Upper lobe of right lung (tissue), 1 donor: ENCODE data around the gene TMEM178B. TPM values are rescaled to one million over a fixed set of nuclear protein-coding genes. Genes with fewer than 3 reads are reported as not detected.
A peak's percentile ranks its signal among the peaks of the same experiment; 100 is the strongest.

ENCODE experiments used
- ATAC-seq: fragments of 200-7000 bp; cut with Tn5 transposase; one replicate; pipeline ENCODE4 v1.9.1; 2020; ENCODE audit warnings: mild to moderate bottlenecking, moderate library complexity
- DNase-seq: peaks from one replicate; pipeline ENCODE4 v3.0.0-alpha.2; 2020
- H3K27ac ChIP-seq: fragments of 200-600 bp; one replicate; pipeline ENCODE4 v1.8.0; 2022
- H3K27me3 ChIP-seq: fragments of 200-600 bp; one replicate; pipeline ENCODE4 v1.8.0; 2022; ENCODE audit warnings: mild to moderate bottlenecking
- H3K36me3 ChIP-seq: fragments of 200-600 bp; one replicate; pipeline ENCODE4 v1.8.0; 2022
- H3K4me1 ChIP-seq: fragments of 200-600 bp; one replicate; pipeline ENCODE4 v1.8.0; 2022
- H3K4me3 ChIP-seq: fragments of 200-600 bp; one replicate; pipeline ENCODE4 v1.8.0; 2022; ENCODE audit warnings: mild to moderate bottlenecking
- H3K9me3 ChIP-seq: fragments of 200-600 bp; one replicate; pipeline ENCODE4 v1.8.0; 2022
- intact Hi-C: fragments of 100-400 bp; cut with DNase I; formaldehyde crosslinking; loops from one replicate; pipeline ENCODE4 v1.11.0; 2022
- total RNA-seq: library from RNA; stranded (reverse); fragmentation: NEBNext Ultra II Directional; extraction: Animal tissue kit (Norgen Biotek cat#: 25700); gene quantifications from one replicate; pipeline ENCODE4 v1.2.1, GENCODE V29; 2021
- TF ChIP-seq, protein P1 (sequence below): fragments of 200-600 bp; IDR thresholded peaks from one replicate; pipeline ENCODE4 v1.8.0; 2022; ENCODE audit warnings: antibody characterized with exemption
- donor health status: DM: no; HTN: yes; CAD: no; lungs with severe emphysema.

Gene TMEM178B
- total RNA-seq, 1 donor from 2014 or later = 1.4 TPM

- H3K9me3 ChIP-seq = no peaks in the 10 kb centered on the region
- ATAC-seq (no peak), DNase-seq (no peak)
- no peaks in the 10 kb centered on the region for H3K36me3 ChIP-seq
- no peak overlapping the region for H3K4me3 ChIP-seq
- TF ChIP-seq, protein P1, sequence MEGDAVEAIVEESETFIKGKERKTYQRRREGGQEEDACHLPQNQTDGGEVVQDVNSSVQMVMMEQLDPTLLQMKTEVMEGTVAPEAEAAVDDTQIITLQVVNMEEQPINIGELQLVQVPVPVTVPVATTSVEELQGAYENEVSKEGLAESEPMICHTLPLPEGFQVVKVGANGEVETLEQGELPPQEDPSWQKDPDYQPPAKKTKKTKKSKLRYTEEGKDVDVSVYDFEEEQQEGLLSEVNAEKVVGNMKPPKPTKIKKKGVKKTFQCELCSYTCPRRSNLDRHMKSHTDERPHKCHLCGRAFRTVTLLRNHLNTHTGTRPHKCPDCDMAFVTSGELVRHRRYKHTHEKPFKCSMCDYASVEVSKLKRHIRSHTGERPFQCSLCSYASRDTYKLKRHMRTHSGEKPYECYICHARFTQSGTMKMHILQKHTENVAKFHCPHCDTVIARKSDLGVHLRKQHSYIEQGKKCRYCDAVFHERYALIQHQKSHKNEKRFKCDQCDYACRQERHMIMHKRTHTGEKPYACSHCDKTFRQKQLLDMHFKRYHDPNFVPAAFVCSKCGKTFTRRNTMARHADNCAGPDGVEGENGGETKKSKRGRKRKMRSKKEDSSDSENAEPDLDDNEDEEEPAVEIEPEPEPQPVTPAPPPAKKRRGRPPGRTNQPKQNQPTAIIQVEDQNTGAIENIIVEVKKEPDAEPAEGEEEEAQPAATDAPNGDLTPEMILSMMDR = no peak
- peaks cover 4% of the 10 kb centered on the region for H3K4me1 ChIP-seq
- H3K27ac ChIP-seq = no peak overlapping the region
- no peaks in the 10 kb centered on the region for H3K27me3 ChIP-seq
- intact Hi-C loops = no loop called here
Observed at GRCh38 chr7:141444961-141445360, 371.1 kb downstream of the TMEM178B start.

GRCh38 chr7:141451232-141451631 lies 377.4 kb downstream of the TMEM178B start:
- Histone ChIP-seq H3K36me3 (no peaks in the 10 kb centered on the region), H3K27ac (no peak overlapping the region), H3K4me1 (no peaks in the 10 kb centered on the region), H3K9me3 (no peaks in the 10 kb centered on the region), H3K4me3 (no peak overlapping the region), H3K27me3 (no peaks in the 10 kb centered on the region)
- DNase-seq (no peak), ATAC-seq (no peak)
- TF ChIP-seq, protein P1 = no peak
- intact Hi-C loops = no loop called here

- DNase-seq = no peak
- no peaks in the 10 kb centered on the region for H3K4me1 ChIP-seq
- ATAC-seq = no peak
- intact Hi-C loops = no loop called here
- no peaks in the 10 kb centered on the region for H3K9me3 ChIP-seq
- TF ChIP-seq, protein P1 = no peak
- no peaks in the 10 kb centered on the region for H3K27me3 ChIP-seq
- no peak overlapping the region for H3K27ac ChIP-seq
- no peaks in the 10 kb centered on the region for H3K36me3 ChIP-seq
- H3K4me3 ChIP-seq = no peak overlapping the region
Observed at GRCh38 chr7:141452911-141453310, 379.0 kb downstream of the TMEM178B start.

- Histone ChIP-seq H3K4me1 (no peaks in the 10 kb centered on the region), H3K4me3 (no peak overlapping the region), H3K9me3 (no peaks in the 10 kb centered on the region), H3K27ac (no peak overlapping the region), H3K27me3 (no peaks in the 10 kb centered on the region), H3K36me3 (no peaks in the 10 kb centered on the region)
- DNase-seq (no peak), ATAC-seq (no peak)
- intact Hi-C loops = no loop called here
- TF ChIP-seq, protein P1 = no peak
Observed at GRCh38 chr7:141454338-141454737, 380.5 kb downstream of the TMEM178B start.

DNA sequence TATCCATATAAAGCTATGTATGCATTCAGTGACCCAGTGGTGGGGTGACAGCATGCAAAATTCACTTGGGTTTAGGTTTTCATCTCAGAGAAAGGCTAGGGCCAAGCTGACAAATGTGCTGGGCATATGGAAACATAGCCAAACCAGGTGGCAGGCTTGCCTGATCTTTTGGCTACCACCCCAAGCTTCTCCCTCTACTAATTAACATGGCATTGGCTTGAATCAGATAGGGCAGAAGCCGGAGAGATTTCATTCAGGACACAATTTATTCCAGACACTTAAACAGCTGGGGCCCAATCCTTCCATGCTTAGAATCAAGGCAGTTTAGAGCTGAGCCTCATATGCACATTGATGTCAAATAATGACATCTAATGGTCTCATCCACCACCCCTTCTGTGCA lies 381.9 kb downstream of the TMEM178B start:
- Histone ChIP-seq H3K4me3 (no peak overlapping the region), H3K4me1 (no peaks in the 10 kb centered on the region), H3K36me3 (no peaks in the 10 kb centered on the region), H3K27me3 (no peaks in the 10 kb centered on the region), H3K9me3 (no peaks in the 10 kb centered on the region), H3K27ac (no peak overlapping the region)
- intact Hi-C loops = no loop called here
- TF ChIP-seq, protein P1 = no peak
- DNase-seq (no peak), ATAC-seq (no peak)

DNA sequence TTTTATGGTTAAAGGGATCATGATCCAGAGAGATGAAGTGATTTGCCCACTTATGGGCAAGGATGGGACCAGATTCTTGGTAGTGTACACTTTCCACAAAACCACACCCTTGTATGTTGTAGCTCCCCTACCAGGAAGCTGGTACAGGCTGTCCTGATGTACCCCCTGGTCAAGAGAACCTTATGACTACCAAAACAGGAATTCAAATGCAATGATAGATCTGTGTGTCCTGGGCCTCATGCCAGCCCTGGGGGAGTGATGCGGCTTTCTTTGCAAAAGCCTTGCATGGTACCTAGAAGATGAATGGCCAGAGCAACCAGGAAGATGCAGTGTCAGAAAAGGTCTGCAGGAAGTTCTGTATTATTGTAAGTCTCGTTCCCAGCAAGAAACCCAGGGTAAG lies 382.4 kb downstream of the TMEM178B start:
- Histone ChIP-seq H3K36me3 (no peaks in the 10 kb centered on the region), H3K27ac (no peak overlapping the region), H3K27me3 (no peaks in the 10 kb centered on the region), H3K4me3 (no peak overlapping the region), H3K4me1 (no peaks in the 10 kb centered on the region), H3K9me3 (no peaks in the 10 kb centered on the region)
- ATAC-seq (peak; percentile 24), DNase-seq (no peak)
- TF ChIP-seq, protein P1 = no peak
- intact Hi-C loops = no loop called here
